Thyroid gland (tissue), 4 donors: ENCODE data around the gene CUL1. TPM values are rescaled to one million over a fixed set of nuclear protein-coding genes. Genes with fewer than 3 reads are reported as not detected.

ENCODE experiments used
- DNase-seq, 2 donors: peaks; one replicate each; pipeline ENCODE4 v3.0.0-alpha.2; 2019
- H3K27ac ChIP-seq, 3 donors: fragments of 200-600 bp; sonication (generic); 1 replicate in 2 of 3; 2 replicates in 1 of 3; pipeline ENCODE4 v1.5.1; 2016 to 2019; ENCODE audit warnings: mild to moderate bottlenecking in 1 of 3, moderate library complexity in 1 of 3
- H3K27me3 ChIP-seq: fragments of 200-600 bp; sonication (generic); one replicate; pipeline ENCODE4 v1.5.1; 2019
- H3K36me3 ChIP-seq, 2 donors: fragments of 200-600 bp; sonication (generic); one replicate each; pipeline ENCODE4 v1.5.1; 2016 to 2019
- H3K4me1 ChIP-seq, 2 donors: fragments of 200-600 bp; sonication (generic); one replicate each; pipeline ENCODE4 v1.5.1; 2017 to 2019
- H3K4me3 ChIP-seq, 3 donors: fragments of 200-600 bp; sonication (generic); replicated peaks in 1 of 3; 1 replicate in 2 of 3; 2 replicates in 1 of 3; pipeline ENCODE4 v1.5.1; 2016; ENCODE audit warnings: mild to moderate bottlenecking in 1 of 3
- H3K9me3 ChIP-seq: fragments of 200-600 bp; sonication (generic); one replicate; pipeline ENCODE4 v1.5.1; 2017
- CTCF ChIP-seq, 6 experiments: fragments of 200-600 bp in 3 of 6; fragments of 450-650 bp in 3 of 6; sonication (generic) in 3 of 6; IDR thresholded peaks; one replicate each; pipeline ENCODE4 v1.5.1; 2016 to 2019; ENCODE audit warnings: antibody characterized with exemption in 6 of 6, mild to moderate bottlenecking in 2 of 6, inconsistent platforms in 1 of 6, moderate library complexity in 1 of 6
- POLR2A ChIP-seq, 2 donors: fragments of 450-650 bp; IDR thresholded peaks; one replicate each; pipeline ENCODE4 v1.6.1; 2017; ENCODE audit warnings: antibody characterized with exemption in 2 of 2, mild to moderate bottlenecking in 2 of 2, moderate library complexity in 1 of 2
- WGBS, 2 donors: methylation state at CpG; one replicate each; pipeline ENCODE4 v1.1.5; 2017; 5-methylcytosine and 5-hydroxymethylcytosine counted together
- intact Hi-C: fragments of 100-400 bp; cut with DNase I; formaldehyde crosslinking; loops from one replicate; pipeline ENCODE4 v1.15.1; 2023
- total RNA-seq, 4 donors: library from RNA; depleted of rRNA; stranded (reverse); fragments of >200 nt; gene quantifications; one replicate each; pipeline ENCODE4 v1.2.3, GENCODE V29; 2016

The CUL1 gene
- total RNA-seq, 4 donors from 2014 or later, result 51.3 to 53.4 (median 52.9) TPM

GRCh38 chr7:148824864-148825263 lies 126.2 kb downstream of the CUL1 start:
- WGBS, 2 donors, result 97 to 98% methylated on average over 2 of the region's 2 CpGs

GRCh38 chr7:148825338-148825737 lies 126.6 kb downstream of the CUL1 start:
- Histone ChIP-seq H3K27ac (no peak overlapping the region), H3K27me3 (no peaks in the 10 kb centered on the region), H3K9me3 (no peaks in the 10 kb centered on the region), H3K36me3 (no peaks in the 10 kb centered on the region), H3K4me1 (no peaks in the 10 kb centered on the region), H3K4me3 (no peak overlapping the region)
- intact Hi-C loops, result no loop called here
- no peak for TF ChIP-seq POLR2A (IDR thresholded peaks at IDR 0.05)
- no peak for TF ChIP-seq CTCF (IDR thresholded peaks at IDR 0.05)
- WGBS, 2 donors, result 71 to 74% methylated on average over 5 of the region's 5 CpGs
- DNase-seq, result no peak

More at GRCh38 chr7:148824864-148825263, 126.2 kb downstream of the CUL1 start:
- TF ChIP-seq CTCF (IDR thresholded peaks at IDR 0.05), result no peak
- TF ChIP-seq POLR2A (IDR thresholded peaks at IDR 0.05), result no peak
- intact Hi-C loops, result no loop called here
- Histone ChIP-seq H3K9me3 (no peaks in the 10 kb centered on the region), H3K27me3 (no peaks in the 10 kb centered on the region), H3K4me1 (no peaks in the 10 kb centered on the region), H3K36me3 (no peaks in the 10 kb centered on the region), H3K4me3 (no peak overlapping the region), H3K27ac (no peak overlapping the region)
- DNase-seq, result no peak

GRCh38 chr7:148828965-148829364 lies 130.3 kb downstream of the CUL1 start:
- intact Hi-C loops, result no loop called here
- TF ChIP-seq POLR2A (IDR thresholded peaks at IDR 0.05) (no peak), CTCF (IDR thresholded peaks at IDR 0.05) (no peak)
- 92 to 100% methylated on average over 1 of the region's 1 CpG for WGBS, 2 donors
- H3K4me1 ChIP-seq, result no peaks in the 10 kb centered on the region
- H3K36me3 ChIP-seq, result no peaks in the 10 kb centered on the region
- no peak for DNase-seq
- no peak overlapping the region for H3K27ac ChIP-seq
- H3K4me3 ChIP-seq, result no peak overlapping the region
- H3K27me3 ChIP-seq, result no peaks in the 10 kb centered on the region
- H3K9me3 ChIP-seq, result no peaks in the 10 kb centered on the region

GRCh38 chr7:148830897-148831692 lies 132.4 kb downstream of the CUL1 start:
- Histone ChIP-seq H3K4me1 (no peaks in the 10 kb centered on the region), H3K4me3 (no peak overlapping the region), H3K9me3 (no peaks in the 10 kb centered on the region), H3K27ac (no peak overlapping the region), H3K36me3 (no peaks in the 10 kb centered on the region), H3K27me3 (no peaks in the 10 kb centered on the region)
- intact Hi-C loops, result no loop called here
- no peak for TF ChIP-seq CTCF (IDR thresholded peaks at IDR 0.05)
- no peak for TF ChIP-seq POLR2A (IDR thresholded peaks at IDR 0.05)
- no peak for DNase-seq
- 95 to 96% methylated on average over 5 of the region's 5 CpGs for WGBS, 2 donors

- WGBS, 2 donors, result 95 to 96% methylated on average over 2 of the region's 2 CpGs
- no peaks in the 10 kb centered on the region for H3K27me3 ChIP-seq
- TF ChIP-seq POLR2A (IDR thresholded peaks at IDR 0.05) (no peak), CTCF (IDR thresholded peaks at IDR 0.05) (no peak)
- no peaks in the 10 kb centered on the region for H3K4me1 ChIP-seq
- H3K27ac ChIP-seq, result no peak overlapping the region
- H3K36me3 ChIP-seq, result no peaks in the 10 kb centered on the region
- no peaks in the 10 kb centered on the region for H3K9me3 ChIP-seq
- intact Hi-C loops, result no loop called here
- H3K4me3 ChIP-seq, result no peak overlapping the region
- no peak for DNase-seq
These were observed 133.1 kb downstream of the CUL1 start for GRCh38 chr7:148831782-148832181.
